Vagina (tissue), 2 donors: ENCODE data around the gene RPUSD1. TPM values are rescaled to one million over a fixed set of nuclear protein-coding genes. Genes with fewer than 3 reads are reported as not detected.
"Not testable (repeated sequence)": the region's sequence is repeated elsewhere in the genome, so short reads cannot be mapped to it uniquely, and the experiment has no call there.

Experiments used
- DNase-seq, 2 donors: peaks; one replicate each; pipeline ENCODE4 v3.0.0-alpha.2; 2017; ENCODE audit errors: extremely low spot score in 2 of 2
- H3K27ac ChIP-seq: fragments of 200-600 bp; sonication (generic); one replicate; pipeline ENCODE4 v1.5.1; 2019
- H3K27me3 ChIP-seq: fragments of 200-600 bp; sonication (generic); one replicate; pipeline ENCODE4 v1.5.1; 2019
- H3K36me3 ChIP-seq, 2 donors: fragments of 200-600 bp; sonication (generic); one replicate each; pipeline ENCODE4 v1.5.1; 2017 to 2019
- H3K4me1 ChIP-seq: fragments of 200-600 bp; sonication (generic); one replicate; pipeline ENCODE4 v1.5.1; 2019
- H3K4me3 ChIP-seq, 2 donors: fragments of 200-600 bp; sonication (generic); 1 replicate in 1 of 2; 2 replicates in 1 of 2; pipeline ENCODE4 v1.5.1; 2016 to 2019
- H3K9me3 ChIP-seq: fragments of 200-600 bp; sonication (generic); one replicate; pipeline ENCODE4 v1.5.1; 2019
- POLR2A ChIP-seq, 2 donors: fragments of 450-650 bp; IDR thresholded peaks; one replicate each; pipeline ENCODE4 v1.6.1; 2017; ENCODE audit warnings: antibody characterized with exemption in 2 of 2, mild to moderate bottlenecking in 2 of 2, moderate library complexity in 2 of 2
- POLR2AphosphoS5 ChIP-seq, 2 donors: sonication (generic); formaldehyde crosslinking; IDR thresholded peaks; one replicate each; pipeline ENCODE4 v1.9.0; 2017; ENCODE audit warnings: antibody characterized with exemption in 2 of 2, mild to moderate bottlenecking in 2 of 2, low read depth in 1 of 2; ENCODE audit not compliant: insufficient read depth in 1 of 2
- intact Hi-C: fragments of 100-400 bp; cut with DNase I; formaldehyde crosslinking; loops from one replicate; pipeline ENCODE4 v1.15.1; 2023
- total RNA-seq: library from RNA; depleted of rRNA; stranded (reverse); fragments of >200 nt; gene quantifications from one replicate; pipeline ENCODE4 v1.2.3, GENCODE V29; 2016
- TF ChIP-seq, protein P1 (sequence below), 3 experiments: fragments of 450-650 bp in 2 of 3; fragments of 200-600 bp in 1 of 3; sonication (generic) in 1 of 3; IDR thresholded peaks; one replicate each; pipeline ENCODE4 v1.5.1; 2017 to 2019; ENCODE audit warnings: antibody characterized with exemption in 3 of 3, mild to moderate bottlenecking in 2 of 3, moderate library complexity in 2 of 3

Gene RPUSD1
- total RNA-seq, 1 donor from 2014 or later, result 17.2 TPM

DNA sequence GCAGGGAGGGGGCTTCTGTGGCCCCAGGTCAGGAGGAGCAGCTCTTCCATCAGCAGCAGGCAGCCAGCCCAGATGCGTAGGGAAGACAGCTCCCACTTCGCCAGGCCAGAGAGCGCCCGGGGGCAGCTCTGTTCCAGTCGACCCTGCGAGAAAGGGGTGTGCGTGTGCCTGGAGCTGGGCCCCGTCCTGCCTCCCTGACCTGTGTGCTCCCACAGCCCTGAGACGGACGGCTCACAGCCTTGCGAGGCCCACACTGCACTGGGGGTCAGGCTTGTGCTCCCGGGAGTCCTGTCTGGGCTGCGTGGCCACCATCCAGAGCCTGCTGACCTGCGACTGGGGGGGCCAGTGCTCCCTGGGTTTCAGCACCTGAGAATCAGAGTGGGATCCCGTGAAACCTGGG is 28.1 kb downstream of the RPUSD1 start:
- Histone ChIP-seq H3K4me3 (no peak overlapping the region), H3K27me3 (no peaks in the 10 kb centered on the region), H3K27ac (no peak overlapping the region), H3K36me3 (no peaks in the 10 kb centered on the region), H3K4me1 (peaks cover 8% of the 10 kb centered on the region), H3K9me3 (no peaks in the 10 kb centered on the region)
- TF ChIP-seq POLR2A (IDR thresholded peaks at IDR 0.05) (no peak), POLR2AphosphoS5 (IDR thresholded peaks at IDR 0.05; ENCODE audit: insufficient read depth in 1 of 2, low read depth in 1 of 2) (no peak)
- TF ChIP-seq, protein P1, sequence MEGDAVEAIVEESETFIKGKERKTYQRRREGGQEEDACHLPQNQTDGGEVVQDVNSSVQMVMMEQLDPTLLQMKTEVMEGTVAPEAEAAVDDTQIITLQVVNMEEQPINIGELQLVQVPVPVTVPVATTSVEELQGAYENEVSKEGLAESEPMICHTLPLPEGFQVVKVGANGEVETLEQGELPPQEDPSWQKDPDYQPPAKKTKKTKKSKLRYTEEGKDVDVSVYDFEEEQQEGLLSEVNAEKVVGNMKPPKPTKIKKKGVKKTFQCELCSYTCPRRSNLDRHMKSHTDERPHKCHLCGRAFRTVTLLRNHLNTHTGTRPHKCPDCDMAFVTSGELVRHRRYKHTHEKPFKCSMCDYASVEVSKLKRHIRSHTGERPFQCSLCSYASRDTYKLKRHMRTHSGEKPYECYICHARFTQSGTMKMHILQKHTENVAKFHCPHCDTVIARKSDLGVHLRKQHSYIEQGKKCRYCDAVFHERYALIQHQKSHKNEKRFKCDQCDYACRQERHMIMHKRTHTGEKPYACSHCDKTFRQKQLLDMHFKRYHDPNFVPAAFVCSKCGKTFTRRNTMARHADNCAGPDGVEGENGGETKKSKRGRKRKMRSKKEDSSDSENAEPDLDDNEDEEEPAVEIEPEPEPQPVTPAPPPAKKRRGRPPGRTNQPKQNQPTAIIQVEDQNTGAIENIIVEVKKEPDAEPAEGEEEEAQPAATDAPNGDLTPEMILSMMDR (IDR thresholded peaks at IDR 0.05), result no peak
- intact Hi-C loops, result no loop called here
- no peak for DNase-seq

DNA sequence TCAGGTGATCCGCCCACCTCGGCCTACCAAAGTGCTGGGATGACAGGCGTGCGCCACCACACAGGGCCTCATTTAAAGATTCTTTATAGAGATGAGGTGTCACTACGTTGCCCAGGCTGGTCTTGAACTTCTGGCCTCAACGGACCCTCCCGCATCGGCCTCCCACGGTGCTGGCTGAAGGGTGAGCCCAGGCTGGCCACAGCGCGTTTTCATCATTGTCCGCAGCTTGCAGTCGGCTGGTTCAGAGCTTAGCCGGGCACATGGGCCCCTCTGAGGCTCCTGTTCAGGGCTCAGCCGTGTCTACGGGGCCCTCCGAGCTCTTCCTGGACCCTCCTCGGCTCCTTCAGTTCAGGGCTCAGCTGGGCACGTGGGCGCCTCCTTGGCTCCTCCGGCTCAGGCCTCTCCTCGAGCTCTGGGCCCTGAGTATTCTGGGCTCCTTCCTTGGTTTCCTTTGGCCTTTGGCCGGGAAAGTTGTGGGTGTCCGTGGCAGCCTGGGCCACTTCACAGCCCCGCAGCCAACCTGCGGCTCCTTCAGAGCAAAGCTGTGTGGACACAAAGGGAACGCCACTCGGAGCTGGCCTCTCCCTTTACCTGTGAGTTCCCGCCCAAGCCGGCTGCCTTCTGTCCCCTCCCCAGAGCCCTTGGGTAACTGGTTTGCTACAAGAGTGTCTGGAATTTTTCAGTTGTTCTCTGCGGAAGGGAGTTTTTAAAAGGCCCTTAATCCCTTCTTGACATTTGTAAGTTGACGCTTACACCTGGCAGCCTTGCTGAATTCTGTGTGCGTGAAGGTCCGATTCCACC is 28.9 kb downstream of the RPUSD1 start:
- intact Hi-C loops, result no loop called here
- Histone ChIP-seq H3K9me3 (no peaks in the 10 kb centered on the region), H3K4me3 (no peak overlapping the region), H3K27me3 (no peaks in the 10 kb centered on the region), H3K27ac (no peak overlapping the region), H3K4me1 (peaks cover 8% of the 10 kb centered on the region), H3K36me3 (no peaks in the 10 kb centered on the region)
- DNase-seq, result no peak
- TF ChIP-seq POLR2AphosphoS5 (IDR thresholded peaks at IDR 0.05; ENCODE audit: insufficient read depth in 1 of 2, low read depth in 1 of 2), result no peak
- TF ChIP-seq, protein P1 (IDR thresholded peaks at IDR 0.05), result no peak
- no peak for TF ChIP-seq POLR2A (IDR thresholded peaks at IDR 0.05)

DNA sequence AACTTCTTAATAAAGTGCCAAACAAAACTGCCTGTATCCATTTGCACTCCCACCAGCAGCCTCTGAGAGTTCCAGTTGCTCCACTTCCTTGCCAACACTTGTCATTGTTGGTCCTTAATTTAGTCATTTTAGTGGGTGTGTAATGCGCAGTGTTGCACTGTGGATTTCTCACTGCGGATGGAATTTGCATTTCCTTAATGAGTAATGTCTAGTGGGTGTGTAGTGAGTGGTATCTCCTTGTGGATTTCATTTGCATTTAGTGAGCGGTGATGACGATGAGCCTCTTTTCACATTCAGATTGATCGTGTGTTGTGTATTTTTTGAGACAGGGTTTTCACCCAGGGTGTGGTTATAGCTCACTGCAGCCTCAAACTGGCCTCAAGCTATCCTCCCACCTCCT is 31.8 kb downstream of the RPUSD1 start:
- Histone ChIP-seq H3K27ac (no peak overlapping the region), H3K27me3 (no peaks in the 10 kb centered on the region), H3K9me3 (no peaks in the 10 kb centered on the region), H3K36me3 (no peaks in the 10 kb centered on the region), H3K4me1 (peaks cover 8% of the 10 kb centered on the region), H3K4me3 (no peak overlapping the region)
- TF ChIP-seq, protein P1 (IDR thresholded peaks at IDR 0.05), result no peak
- no peak for TF ChIP-seq POLR2AphosphoS5 (IDR thresholded peaks at IDR 0.05; ENCODE audit: insufficient read depth in 1 of 2, low read depth in 1 of 2)
- intact Hi-C loops, result no loop called here
- DNase-seq, result no peak

DNA sequence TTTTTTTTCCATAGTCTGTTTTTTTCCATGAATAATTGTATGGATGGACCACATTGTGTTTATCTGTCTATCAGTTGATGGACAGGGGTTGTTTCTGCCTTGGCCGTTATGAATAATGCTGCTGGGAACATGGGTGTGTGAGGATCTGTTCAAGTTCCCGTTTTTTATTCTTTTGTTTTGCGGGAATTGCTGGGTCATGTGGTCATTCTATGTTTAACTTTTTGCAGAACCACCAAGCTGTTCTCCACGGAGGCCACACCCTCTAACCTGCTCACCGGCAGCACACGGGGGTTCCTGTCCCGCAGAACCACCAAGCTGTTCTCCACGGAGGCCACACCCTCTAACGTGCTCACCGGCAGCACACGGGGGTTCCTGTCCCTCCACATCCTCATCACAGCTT is 33.5 kb downstream of the RPUSD1 start:
- H3K27me3 ChIP-seq, result no peaks in the 10 kb centered on the region
- DNase-seq, result no peak
- H3K9me3 ChIP-seq, result no peaks in the 10 kb centered on the region
- H3K27ac ChIP-seq, result no peak overlapping the region
- no peak overlapping the region for H3K4me3 ChIP-seq
- TF ChIP-seq, protein P1 (IDR thresholded peaks at IDR 0.05), result no peak
- no peak for TF ChIP-seq POLR2AphosphoS5 (IDR thresholded peaks at IDR 0.05; ENCODE audit: insufficient read depth in 1 of 2, low read depth in 1 of 2)
- no peak for TF ChIP-seq POLR2A (IDR thresholded peaks at IDR 0.05)
- no peaks in the 10 kb centered on the region for H3K36me3 ChIP-seq
- intact Hi-C loops, result no loop called here
- no peaks in the 10 kb centered on the region for H3K4me1 ChIP-seq

DNA sequence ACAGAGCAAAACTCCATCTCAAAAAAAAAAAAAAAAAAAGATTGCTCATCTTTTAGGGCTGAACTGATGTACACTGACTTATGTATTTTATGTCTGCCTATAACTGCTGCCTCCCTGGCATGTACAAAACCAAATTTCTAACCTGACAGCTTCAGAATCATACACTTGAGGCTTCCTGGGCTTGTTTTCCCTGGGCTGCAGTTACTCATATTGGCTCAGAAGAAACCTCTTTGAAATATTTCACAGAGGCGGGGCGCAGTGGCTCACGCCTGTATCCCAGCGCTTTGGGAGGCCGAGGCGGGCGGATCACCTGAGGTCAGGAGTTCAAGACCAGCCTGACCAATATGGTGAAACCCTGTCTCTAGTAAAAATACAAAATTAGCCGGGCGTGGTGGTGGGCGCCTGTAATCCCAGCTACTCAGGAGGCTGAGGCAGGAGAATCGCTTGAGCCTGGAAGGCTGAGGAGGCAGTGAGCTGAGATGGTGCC is 34.0 kb downstream of the RPUSD1 start:
- H3K4me1 ChIP-seq, H3K9me3 ChIP-seq, H3K27me3 ChIP-seq, H3K27ac ChIP-seq, intact Hi-C loops, DNase-seq, H3K4me3 ChIP-seq, H3K36me3 ChIP-seq: not testable (repeated sequence)
